A549 (cell line): ENCODE measurements around the gene AADACL3.

Experiments
- CEBPB ChIP-seq, 2 experiments: fragments of >200 bp in 1 of 2; sonication (Bioruptor Twin) in 1 of 2; formaldehyde crosslinking in 1 of 2; IDR thresholded peaks; 2 replicates each; pipeline ENCODE4 v1.6.1; 2012 to 2016
- CTCF ChIP-seq: fragments of >200 bp; sonication (Bioruptor Twin); formaldehyde crosslinking; IDR thresholded peaks from 3 replicates; pipeline ENCODE4 v1.5.1; 2016
- NR3C1 ChIP-seq: fragments of >200 bp; sonication (Bioruptor Twin); formaldehyde crosslinking; IDR thresholded peaks from 3 replicates; pipeline ENCODE4 v1.6.1; 2017
- USF2 ChIP-seq: fragments of 450-650 bp; IDR thresholded peaks from 2 replicates; pipeline ENCODE4 v1.6.1; 2014; ENCODE audit warnings: antibody characterized with exemption
- TF ChIP-seq, protein P1 (sequence below): fragments of >200 bp; sonication (Bioruptor Twin); formaldehyde crosslinking; IDR thresholded peaks from 3 replicates; pipeline ENCODE4 v1.6.1; 2016

DNA sequence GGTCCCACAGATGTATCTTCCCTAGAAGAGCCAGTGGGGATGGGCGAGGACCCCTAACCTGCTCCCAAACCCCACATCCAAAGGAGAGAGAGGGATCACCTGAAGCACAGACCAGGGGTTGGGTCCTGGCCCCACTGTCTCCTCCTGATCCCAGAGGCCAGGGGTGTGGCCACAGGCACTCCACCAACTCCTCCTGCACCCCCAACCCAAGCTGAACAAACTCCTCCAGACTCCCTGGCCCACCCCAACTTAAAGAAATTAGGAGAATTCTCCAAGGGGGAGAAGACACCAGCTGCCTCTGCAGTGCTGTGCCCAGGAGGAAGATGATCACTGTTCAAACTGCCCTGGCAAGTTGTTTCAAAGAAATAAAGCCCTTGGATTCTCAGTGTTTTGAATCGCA, 53.1 kb downstream of the AADACL3 start:
- TF ChIP-seq, protein P1, sequence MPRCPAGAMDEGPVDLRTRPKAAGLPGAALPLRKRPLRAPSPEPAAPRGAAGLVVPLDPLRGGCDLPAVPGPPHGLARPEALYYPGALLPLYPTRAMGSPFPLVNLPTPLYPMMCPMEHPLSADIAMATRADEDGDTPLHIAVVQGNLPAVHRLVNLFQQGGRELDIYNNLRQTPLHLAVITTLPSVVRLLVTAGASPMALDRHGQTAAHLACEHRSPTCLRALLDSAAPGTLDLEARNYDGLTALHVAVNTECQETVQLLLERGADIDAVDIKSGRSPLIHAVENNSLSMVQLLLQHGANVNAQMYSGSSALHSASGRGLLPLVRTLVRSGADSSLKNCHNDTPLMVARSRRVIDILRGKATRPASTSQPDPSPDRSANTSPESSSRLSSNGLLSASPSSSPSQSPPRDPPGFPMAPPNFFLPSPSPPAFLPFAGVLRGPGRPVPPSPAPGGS: no peak
- TF ChIP-seq USF2 (no peak), CTCF (no peak), CEBPB (IDR thresholded peaks at IDR 0.05) (no peak), NR3C1 (no peak)
